Kidney (tissue), 14 donors: ENCODE results near the gene SLC51A. TPM values are rescaled to one million over a fixed set of nuclear protein-coding genes. Genes with fewer than 3 reads are reported as not detected.

ENCODE experiments used
- DNase-seq, 5 donors: peaks; one replicate each; pipeline ENCODE4 v3.0.0-alpha.2; 2013 to 2020
- FAIRE-seq: peaks from 2 replicates; lab custom pipeline; 2012; peaks lifted over from hg19 to GRCh38; lab: Jason Lieb, UNC
- H3K27ac ChIP-seq, 2 donors: one replicate each; pipeline ENCODE4 v1.7.0; 2013; ENCODE audit warnings: low read depth in 2 of 2, low read length in 2 of 2, inconsistent platforms in 1 of 2
- H3K27me3 ChIP-seq: one replicate; pipeline ENCODE4 v1.7.1; 2013; ENCODE audit warnings: low read length, inconsistent platforms; ENCODE audit not compliant: control insufficient read depth, insufficient read depth
- H3K36me3 ChIP-seq, 3 donors: one replicate each; pipeline versions ENCODE4 v1.7.0 to v1.7.1; 2013; ENCODE audit warnings: low read length in 3 of 3, control low read depth in 1 of 3, inconsistent platforms in 1 of 3; ENCODE audit not compliant: insufficient read depth in 3 of 3, control insufficient read depth in 2 of 3
- H3K4me1 ChIP-seq, 3 donors: one replicate each; pipeline versions ENCODE4 v1.7.0 to v1.7.1; 2013; ENCODE audit warnings: low read length in 3 of 3, inconsistent platforms in 1 of 3, low read depth in 1 of 3; ENCODE audit not compliant: control insufficient read depth in 2 of 3, insufficient read depth in 2 of 3
- H3K4me3 ChIP-seq, 3 donors: one replicate each; pipeline versions ENCODE4 v1.7.0 to v1.8.1; 2013; ENCODE audit warnings: low read length in 3 of 3, control low read depth in 1 of 3, inconsistent platforms in 1 of 3
- H3K9ac ChIP-seq, 3 donors: one replicate each; pipeline versions ENCODE4 v1.7.0 to v1.7.1; 2013; ENCODE audit warnings: low read length in 3 of 3, control low read depth in 1 of 3, inconsistent platforms in 1 of 3
- H3K9me3 ChIP-seq, 3 donors: one replicate each; pipeline versions ENCODE4 v1.7.0 to v1.7.1; 2013; ENCODE audit warnings: low read length in 3 of 3, control low read depth in 1 of 3, inconsistent platforms in 1 of 3; ENCODE audit not compliant: control insufficient read depth in 2 of 3, insufficient read depth in 1 of 3
- intact Hi-C: fragments of 100-400 bp; cut with DNase I; formaldehyde crosslinking; loops from one replicate; pipeline ENCODE4 v1.11.1; 2022
- polyA plus RNA-seq: library from polyadenylated mRNA; stranded (reverse); fragments of 350-450 nt; fragmentation: Illumina TruSeq; extraction: RNeasy Lipid Tissue Mini Kit (QIAGEN cat#74804); gene quantifications from one replicate; pipeline ENCODE4 v1.2.3, GENCODE V29; 2014; ENCODE audit warnings: low read depth, low replicate concordance; ENCODE audit not compliant: insufficient read depth
- total RNA-seq: library from RNA; stranded (reverse); fragmentation: NEBNext Ultra II Directional; extraction: Animal tissue kit (Norgen Biotek cat#: 25700); gene quantifications from one replicate; pipeline ENCODE4 v1.2.1, GENCODE V29; 2021
- TF ChIP-seq, protein P1 (sequence below): IDR thresholded peaks from 3 replicates; pipeline ENCODE4 v1.5.1; 2012; ENCODE audit warnings: mild to moderate bottlenecking, moderate library complexity, borderline replicate concordance; ENCODE audit not compliant: insufficient read depth; ENCODE audit errors: extremely low read depth
- donor health status: control.
- donor health status: control.
- donor health status: control.
- donor health status: control.
- donor health status: control.
- donor health status: DM: yes; HTN: yes; CAD: no.
- donor health status: Normal renal cell carcinoma (clear cell type).

The SLC51A gene
- total and polyA plus RNA-seq, 2 donors from 2014 or later = 0.98 to 6.5 TPM

DNA sequence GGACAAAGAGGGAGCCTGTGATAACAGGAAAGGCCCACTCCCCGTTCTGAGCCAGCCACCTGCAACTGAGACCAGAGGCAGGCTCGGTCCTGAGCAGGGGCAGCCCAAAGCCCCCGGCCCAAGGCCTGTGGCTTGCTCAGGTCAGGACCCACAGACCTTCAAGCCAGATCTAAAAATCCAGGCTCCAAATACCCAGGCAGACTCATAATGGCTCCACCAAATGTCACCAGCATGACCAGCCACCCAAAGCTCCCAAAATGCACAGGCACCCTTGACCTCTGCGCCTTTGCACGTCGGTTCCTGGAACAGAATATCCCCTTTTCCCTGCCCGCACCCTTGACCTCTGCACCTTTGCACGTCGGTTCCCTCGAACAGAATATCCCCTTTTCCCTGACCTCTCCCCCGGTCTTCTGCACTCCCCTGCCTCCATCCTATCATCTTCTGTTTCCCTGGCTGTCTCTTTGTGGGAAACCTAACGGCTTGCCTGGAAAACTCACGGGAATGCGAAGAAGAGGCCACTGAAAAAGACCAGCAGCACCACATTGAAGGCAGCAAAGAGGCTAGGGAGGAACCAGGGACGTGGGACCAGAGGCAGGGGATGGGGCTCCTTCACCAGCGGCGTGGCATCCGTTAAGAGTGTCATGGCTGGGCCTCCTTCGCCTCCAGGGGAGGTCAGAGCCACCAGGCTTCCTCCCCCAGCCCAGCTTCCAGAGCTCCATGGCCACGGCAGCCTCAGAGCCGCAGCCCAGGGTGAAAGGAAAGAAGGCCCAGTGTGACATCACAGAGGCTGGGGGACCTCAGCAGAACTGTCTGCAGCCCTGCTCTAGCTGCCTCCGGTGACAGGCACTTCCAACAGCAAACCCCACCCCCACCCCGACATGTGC, 5.4 kb upstream of the SLC51A start, which contains the start of gene ZDHHC19:
Gene ZDHHC19, minus strand, starts transcription at position 728 of the 884 bp plus-strand sequence. Its CDS starts 85 bp downstream, at position 643.
- DNase-seq (peak in 1 of 5 donors; percentile 57), FAIRE-seq (no peak)
- Histone ChIP-seq H3K27ac (no peak within 1 kb of the TSS), H3K4me1 (peaks cover 0 to 3% (median 0%) of the 10 kb centered on the region in 3 donors), H3K9ac (no peak within 1 kb of the TSS), H3K9me3 (no peaks in the 10 kb centered on the region), H3K4me3 (no peak within 1 kb of the TSS), H3K36me3 (no peaks in the 10 kb centered on the region), H3K27me3 (no peaks in the 10 kb centered on the region)
- TF ChIP-seq, protein P1, sequence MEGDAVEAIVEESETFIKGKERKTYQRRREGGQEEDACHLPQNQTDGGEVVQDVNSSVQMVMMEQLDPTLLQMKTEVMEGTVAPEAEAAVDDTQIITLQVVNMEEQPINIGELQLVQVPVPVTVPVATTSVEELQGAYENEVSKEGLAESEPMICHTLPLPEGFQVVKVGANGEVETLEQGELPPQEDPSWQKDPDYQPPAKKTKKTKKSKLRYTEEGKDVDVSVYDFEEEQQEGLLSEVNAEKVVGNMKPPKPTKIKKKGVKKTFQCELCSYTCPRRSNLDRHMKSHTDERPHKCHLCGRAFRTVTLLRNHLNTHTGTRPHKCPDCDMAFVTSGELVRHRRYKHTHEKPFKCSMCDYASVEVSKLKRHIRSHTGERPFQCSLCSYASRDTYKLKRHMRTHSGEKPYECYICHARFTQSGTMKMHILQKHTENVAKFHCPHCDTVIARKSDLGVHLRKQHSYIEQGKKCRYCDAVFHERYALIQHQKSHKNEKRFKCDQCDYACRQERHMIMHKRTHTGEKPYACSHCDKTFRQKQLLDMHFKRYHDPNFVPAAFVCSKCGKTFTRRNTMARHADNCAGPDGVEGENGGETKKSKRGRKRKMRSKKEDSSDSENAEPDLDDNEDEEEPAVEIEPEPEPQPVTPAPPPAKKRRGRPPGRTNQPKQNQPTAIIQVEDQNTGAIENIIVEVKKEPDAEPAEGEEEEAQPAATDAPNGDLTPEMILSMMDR = no peak
- intact Hi-C loops = no loop called here

DNA sequence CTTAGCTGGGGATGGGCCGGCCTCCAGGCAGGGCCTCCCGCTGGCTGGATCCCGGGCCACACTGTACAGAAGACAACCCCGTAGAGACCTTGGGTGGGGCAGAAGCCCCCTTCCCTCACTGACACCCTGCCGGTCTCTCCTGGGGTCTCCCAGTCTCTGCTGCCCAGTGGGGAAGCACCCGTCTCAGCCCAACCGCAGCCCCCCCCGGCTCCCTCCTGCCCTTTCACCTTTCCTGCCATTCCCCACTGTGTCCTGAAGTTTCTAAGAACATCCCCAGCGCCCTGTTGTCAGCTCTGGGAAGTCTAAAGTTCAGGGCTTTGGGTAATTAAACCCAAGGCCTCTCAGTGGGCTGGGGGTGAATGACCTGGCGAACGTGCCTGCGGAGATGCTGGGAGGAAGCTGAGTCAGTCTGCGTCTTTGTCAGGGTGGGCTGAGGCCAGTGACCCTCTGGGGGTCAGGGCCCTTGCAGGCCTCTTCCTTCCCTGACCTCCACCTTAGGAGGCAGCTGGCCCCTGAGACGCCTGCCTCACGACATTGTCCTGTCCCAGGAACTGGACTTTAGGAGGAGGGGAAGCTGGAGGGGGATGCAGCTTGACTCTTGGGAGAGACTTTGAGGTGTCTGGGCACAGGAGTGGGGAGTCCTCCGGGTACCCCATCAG, 1.4 kb upstream of the SLC51A start:
- DNase-seq = peak in 2 of 5 donors; percentile 20 to 50
- TF ChIP-seq, protein P1 = no peak
- FAIRE-seq = no peak
- no peaks in the 10 kb centered on the region for H3K27me3 ChIP-seq
- H3K36me3 ChIP-seq = no peaks in the 10 kb centered on the region
- H3K4me3 ChIP-seq = no peak overlapping the region
- intact Hi-C loops = no loop called here
- H3K9me3 ChIP-seq = no peaks in the 10 kb centered on the region
- peaks cover 0 to 3% (median 2%) of the 10 kb centered on the region in 3 donors for H3K4me1 ChIP-seq
- no peak overlapping the region for H3K27ac ChIP-seq
- H3K9ac ChIP-seq = no peak overlapping the region

DNA sequence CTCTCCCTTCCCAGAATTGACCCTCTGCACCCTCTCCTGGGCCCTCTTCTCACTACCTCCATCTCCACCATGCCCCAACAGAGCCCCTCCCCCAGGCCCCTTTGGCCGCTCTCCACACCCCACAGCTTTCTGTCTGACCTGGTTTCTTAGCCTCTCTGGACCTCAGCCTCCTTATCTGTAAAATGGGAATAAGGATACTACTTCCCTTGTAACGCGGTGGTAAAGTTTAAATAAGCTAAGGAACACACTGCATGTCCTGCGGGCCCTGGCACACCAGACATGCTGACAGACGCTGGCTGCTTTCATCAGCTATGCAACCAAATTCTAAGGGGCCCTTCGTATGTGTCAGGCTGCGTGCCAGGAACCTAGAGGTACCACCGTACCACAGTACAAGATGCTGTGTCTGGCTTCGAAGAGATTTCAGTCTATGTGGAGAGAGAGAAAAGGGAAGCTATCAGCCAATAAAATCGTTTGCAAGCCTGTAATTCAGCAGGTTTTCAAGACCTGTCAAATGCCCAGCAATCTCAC, 777 bp upstream of the SLC51A start:
- peaks cover 0 to 3% (median 2%) of the 10 kb centered on the region in 3 donors for H3K4me1 ChIP-seq
- H3K36me3 ChIP-seq = no peaks in the 10 kb centered on the region
- no peak overlapping the region for H3K27ac ChIP-seq
- FAIRE-seq (no peak), DNase-seq (no peak)
- no peaks in the 10 kb centered on the region for H3K9me3 ChIP-seq
- H3K9ac ChIP-seq = no peak overlapping the region
- TF ChIP-seq, protein P1 = no peak
- no peaks in the 10 kb centered on the region for H3K27me3 ChIP-seq
- intact Hi-C loops = no loop called here
- H3K4me3 ChIP-seq = no peak overlapping the region
